ENCODE measurements around the gene ITIH4. TPM values are rescaled to one million over a fixed set of nuclear protein-coding genes. Genes with fewer than 3 reads are reported as not detected.

ITIH4 gene
- total RNA-seq, 1 donor from 2014 or later: 2.8 TPM

GRCh38 chr3:52790741-52791140 is 39.7 kb downstream of the ITIH4 start:
- FAIRE-seq (no peak), DNase-seq (ENCODE audit: low read depth) (no peak)
- no peak overlapping the region for H3K27ac Mint-ChIP-seq (ENCODE audit: unreplicated experiment)
- H3K36me3 ChIP-seq (ENCODE audit: insufficient read depth, low read length): no peaks in the 10 kb centered on the region
- no peak overlapping the region for H3K4me2 ChIP-seq (ENCODE audit: low read length)
- H4K20me1 ChIP-seq (ENCODE audit: insufficient read depth, low read length): no peaks in the 10 kb centered on the region
- H3K4me3 ChIP-seq (ENCODE audit: insufficient read depth, low read depth, low read length): no peak overlapping the region
- no peaks in the 10 kb centered on the region for H3K4me1 ChIP-seq (ENCODE audit: insufficient read depth, low read length)
- no peak overlapping the region for H3K4me3 Mint-ChIP-seq (ENCODE audit: unreplicated experiment)
- H3K36me3 Mint-ChIP-seq (ENCODE audit: low read depth, unreplicated experiment): no peaks in the 10 kb centered on the region
- no peak overlapping the region for H3K27ac ChIP-seq (ENCODE audit: low read depth, low read length)
- no peak overlapping the region for H2AFZ ChIP-seq (ENCODE audit: low read depth, low read length)
- H3K27me3 Mint-ChIP-seq (ENCODE audit: low read depth, unreplicated experiment): peaks cover 33% of the 10 kb centered on the region
- H3K79me2 ChIP-seq (ENCODE audit: insufficient read depth, low read length): no peaks in the 10 kb centered on the region
- H3K9me3 Mint-ChIP-seq (ENCODE audit: unreplicated experiment): no peaks in the 10 kb centered on the region
- H3K27me3 ChIP-seq (ENCODE audit: insufficient read depth, low read length): no peaks in the 10 kb centered on the region
- TF ChIP-seq EZH2 (IDR thresholded peaks at IDR 0.05; ENCODE audit: insufficient read depth, low read length) (no peak), CTCF (IDR thresholded peaks at IDR 0.05; ENCODE audit: insufficient read depth, low read depth, low read length) (no peak)
- H3K9ac ChIP-seq (ENCODE audit: low read length): no peak overlapping the region
- H3K9me3 ChIP-seq (ENCODE audit: insufficient read depth, low read depth, low read length): no peaks in the 10 kb centered on the region
- H3K4me1 Mint-ChIP-seq (ENCODE audit: low read depth, unreplicated experiment): peaks cover 5% of the 10 kb centered on the region

DNA sequence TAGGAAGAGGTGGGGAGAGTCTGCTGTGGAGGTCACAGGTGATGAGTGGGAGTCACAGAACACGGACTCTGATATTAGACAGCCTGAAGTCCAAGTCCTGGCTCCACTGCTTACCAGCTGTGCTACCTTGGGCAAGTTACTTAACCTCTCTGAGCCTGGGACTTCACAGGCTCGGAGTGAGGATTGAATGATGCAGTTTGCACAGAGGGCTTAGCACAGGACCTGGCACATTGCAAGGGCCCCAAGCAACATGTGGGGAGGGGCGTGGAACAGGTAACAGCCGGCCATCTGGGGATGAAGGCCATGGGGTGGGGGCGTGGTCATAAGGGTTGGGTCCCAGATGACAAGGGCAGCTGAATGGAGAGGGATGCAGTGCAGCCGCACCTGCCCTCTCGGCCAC is 40.1 kb downstream of the ITIH4 start:
- H3K4me3 ChIP-seq (ENCODE audit: insufficient read depth, low read depth, low read length): no peak overlapping the region
- H4K20me1 ChIP-seq (ENCODE audit: insufficient read depth, low read length): no peaks in the 10 kb centered on the region
- no peak overlapping the region for H2AFZ ChIP-seq (ENCODE audit: low read depth, low read length)
- FAIRE-seq (no peak), DNase-seq (ENCODE audit: low read depth) (no peak)
- no peak overlapping the region for H3K4me2 ChIP-seq (ENCODE audit: low read length)
- Mint-ChIP-seq H3K36me3 (ENCODE audit: low read depth, unreplicated experiment) (no peaks in the 10 kb centered on the region), H3K4me3 (ENCODE audit: unreplicated experiment) (no peak overlapping the region), H3K27ac (ENCODE audit: unreplicated experiment) (no peak overlapping the region), H3K4me1 (ENCODE audit: low read depth, unreplicated experiment) (peaks cover 5% of the 10 kb centered on the region), H3K9me3 (ENCODE audit: unreplicated experiment) (no peaks in the 10 kb centered on the region), H3K27me3 (ENCODE audit: low read depth, unreplicated experiment) (peaks cover 33% of the 10 kb centered on the region)
- TF ChIP-seq CTCF (IDR thresholded peaks at IDR 0.05; ENCODE audit: insufficient read depth, low read depth, low read length) (no peak), EZH2 (IDR thresholded peaks at IDR 0.05; ENCODE audit: insufficient read depth, low read length) (no peak)
- no peak overlapping the region for H3K27ac ChIP-seq (ENCODE audit: low read depth, low read length)
- H3K4me1 ChIP-seq (ENCODE audit: insufficient read depth, low read length): no peaks in the 10 kb centered on the region
- H3K79me2 ChIP-seq (ENCODE audit: insufficient read depth, low read length): no peaks in the 10 kb centered on the region
- H3K9me3 ChIP-seq (ENCODE audit: insufficient read depth, low read depth, low read length): no peaks in the 10 kb centered on the region
- no peaks in the 10 kb centered on the region for H3K27me3 ChIP-seq (ENCODE audit: insufficient read depth, low read length)
- no peaks in the 10 kb centered on the region for H3K36me3 ChIP-seq (ENCODE audit: insufficient read depth, low read length)
- no peak overlapping the region for H3K9ac ChIP-seq (ENCODE audit: low read length)

DNA sequence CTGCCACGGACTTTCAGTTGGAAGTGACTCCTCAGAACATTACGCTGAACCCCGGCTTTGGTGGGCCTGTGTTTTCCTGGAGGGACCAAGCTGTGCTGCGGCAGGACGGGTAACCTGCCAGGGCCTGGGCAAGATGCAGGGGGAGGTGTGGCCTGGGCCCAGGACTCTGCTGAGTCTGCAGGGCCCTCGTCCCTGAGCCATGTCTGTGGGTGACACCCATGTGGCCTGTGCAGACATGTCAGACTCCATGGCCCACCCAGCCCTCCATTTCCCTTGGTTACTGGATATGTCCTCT is 40.8 kb downstream of the ITIH4 start:
- H3K27me3 Mint-ChIP-seq (ENCODE audit: low read depth, unreplicated experiment): peaks cover 39% of the 10 kb centered on the region
- TF ChIP-seq EZH2 (IDR thresholded peaks at IDR 0.05; ENCODE audit: insufficient read depth, low read length) (no peak), CTCF (IDR thresholded peaks at IDR 0.05; ENCODE audit: insufficient read depth, low read depth, low read length) (no peak)
- Histone ChIP-seq H3K9ac (ENCODE audit: low read length) (no peak overlapping the region), H4K20me1 (ENCODE audit: insufficient read depth, low read length) (no peaks in the 10 kb centered on the region), H2AFZ (ENCODE audit: low read depth, low read length) (no peak overlapping the region), H3K27ac (ENCODE audit: low read depth, low read length) (no peak overlapping the region), H3K9me3 (ENCODE audit: insufficient read depth, low read depth, low read length) (no peaks in the 10 kb centered on the region), H3K27me3 (ENCODE audit: insufficient read depth, low read length) (no peaks in the 10 kb centered on the region), H3K4me3 (ENCODE audit: insufficient read depth, low read depth, low read length) (no peak overlapping the region), H3K36me3 (ENCODE audit: insufficient read depth, low read length) (no peaks in the 10 kb centered on the region), H3K79me2 (ENCODE audit: insufficient read depth, low read length) (no peaks in the 10 kb centered on the region), H3K4me1 (ENCODE audit: insufficient read depth, low read length) (no peaks in the 10 kb centered on the region), H3K4me2 (ENCODE audit: low read length) (no peak overlapping the region)
- FAIRE-seq (no peak), DNase-seq (ENCODE audit: low read depth) (no peak)
- no peak overlapping the region for H3K27ac Mint-ChIP-seq (ENCODE audit: unreplicated experiment)
- peaks cover 3% of the 10 kb centered on the region for H3K4me1 Mint-ChIP-seq (ENCODE audit: low read depth, unreplicated experiment)
- no peaks in the 10 kb centered on the region for H3K36me3 Mint-ChIP-seq (ENCODE audit: low read depth, unreplicated experiment)
- H3K4me3 Mint-ChIP-seq (ENCODE audit: unreplicated experiment): no peak overlapping the region
- H3K9me3 Mint-ChIP-seq (ENCODE audit: unreplicated experiment): peaks cover 2% of the 10 kb centered on the region

Measured in astrocyte (in vitro differentiated cells and primary cell).